ENCODE measurements around the gene ENTPD8. TPM values are rescaled to one million over a fixed set of nuclear protein-coding genes. Genes with fewer than 3 reads are reported as not detected.
"Not testable (repeated sequence)": the region's sequence is repeated elsewhere in the genome, so short reads cannot be mapped to it uniquely, and the experiment has no call there.

Gene ENTPD8
- total RNA-seq, 4 donors from 2014 or later, result not detected

- TF ChIP-seq EP300 (IDR thresholded peaks at IDR 0.05) (no peak), POLR2A (IDR thresholded peaks at IDR 0.05) (no peak), CTCF (IDR thresholded peaks at IDR 0.05) (no peak)
- WGBS, 2 donors, result 34 to 40% methylated on average over 20 to 30 of the region's 34 CpGs
- Histone ChIP-seq H3K27me3 (no peaks in the 10 kb centered on the region), H3K4me3 (no peak overlapping the region), H3K9me3 (no peaks in the 10 kb centered on the region), H3K4me1 (peaks cover 0 to 15% (median 0%) of the 10 kb centered on the region in 4 donors), H3K36me3 (peaks cover 0 to 59% (median 0%) of the 10 kb centered on the region in 3 donors), H3K27ac (peak overlapping the region in 2 of 4 donors; percentile 17 to 67)
- DNase-seq (ENCODE audit: low spot score in 2 of 2), result no peak
Measured at GRCh38 chr9:137387114-137387890, 53.9 kb downstream of the ENTPD8 start.

GRCh38 chr9:137386507-137387113, 54.5 kb downstream of the ENTPD8 start:
- WGBS, 2 donors, result 72 to 74% methylated on average over 11 to 12 of the region's 12 CpGs
- peaks cover 0 to 15% (median 0%) of the 10 kb centered on the region in 4 donors for H3K4me1 ChIP-seq
- not testable (repeated sequence) for H3K27me3 ChIP-seq; H3K4me3 ChIP-seq; H3K27ac ChIP-seq; H3K9me3 ChIP-seq; DNase-seq (ENCODE audit: low spot score in 2 of 2)
- H3K36me3 ChIP-seq, result peaks cover 0 to 55% (median 0%) of the 10 kb centered on the region in 3 donors

DNA sequence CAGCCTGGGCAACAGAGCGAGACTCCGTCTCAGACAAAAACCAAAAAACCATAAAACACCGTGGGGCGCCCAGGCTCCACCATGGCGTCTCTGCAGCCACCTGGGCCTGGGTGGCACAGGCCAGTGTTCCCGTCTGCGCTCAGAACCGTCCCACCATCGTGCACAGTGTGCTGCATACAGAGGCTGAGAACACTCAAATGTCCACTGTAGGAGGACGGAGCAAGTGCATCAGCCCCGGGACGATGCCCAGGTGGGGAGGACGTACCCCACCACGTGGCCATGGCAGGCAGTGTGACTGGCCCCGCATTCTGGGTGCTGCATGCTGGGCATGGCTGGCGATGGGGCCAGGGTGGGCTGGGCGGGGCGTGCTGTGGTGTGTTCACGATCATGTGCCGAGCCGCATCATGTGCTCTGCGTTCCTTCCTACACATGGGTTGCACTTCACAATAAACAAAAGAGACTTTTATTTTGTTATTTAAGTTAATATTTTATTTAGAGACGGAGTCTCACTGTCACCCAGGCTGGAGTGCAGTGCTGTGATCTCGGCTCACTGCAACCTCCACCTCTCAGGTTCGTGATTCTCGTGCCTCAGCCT, 56.0 kb downstream of the ENTPD8 start:
- Histone ChIP-seq H3K4me3 (no peak overlapping the region), H3K27me3 (no peaks in the 10 kb centered on the region), H3K9me3 (no peaks in the 10 kb centered on the region), H3K36me3 (peaks cover 0 to 43% (median 0%) of the 10 kb centered on the region in 3 donors), H3K4me1 (peaks cover 0 to 15% (median 0%) of the 10 kb centered on the region in 4 donors), H3K27ac (no peak overlapping the region)
- WGBS, 2 donors, result 89 to 90% methylated on average over 25 to 26 of the region's 26 CpGs
- TF ChIP-seq CTCF (IDR thresholded peaks at IDR 0.05) (no peak), EP300 (IDR thresholded peaks at IDR 0.05) (no peak), POLR2A (IDR thresholded peaks at IDR 0.05) (no peak)
- no peak for DNase-seq (ENCODE audit: low spot score in 2 of 2)

Other genes with a start within 250 kb of the ENTPD8 start
- 10 to 100 TPM in 1 of 4 donors, 1 to 10 TPM in 3; 6.8 to 12.3 (median 8.9) TPM for gene TPRN, start 240.6 kb downstream of the ENTPD8 start, total RNA-seq
- 10 to 100 TPM; 23.1 to 47.9 (median 30.0) TPM for gene TMEM203, start 235.7 kb downstream of the ENTPD8 start, total RNA-seq
- 10 to 100 TPM in 3 of 4 donors, 1 to 10 TPM in 1; 9.4 to 20.1 (median 14.3) TPM for gene NDOR1, start 235.7 kb downstream of the ENTPD8 start, total RNA-seq
- gene RNF208, start 219.1 kb downstream of the ENTPD8 start, total RNA-seq, result 1 to 10 TPM in 3 of 4 donors, under 1 TPM in 1; 0.63 to 8.1 (median 1.5) TPM
- not detected for gene CYSRT1, start 216.2 kb downstream of the ENTPD8 start, total RNA-seq
- not detected for gene RNF224, start 213.9 kb downstream of the ENTPD8 start, total RNA-seq
- gene SLC34A3, start 210.5 kb downstream of the ENTPD8 start, total RNA-seq, result not detected
- gene TUBB4B, start 200.1 kb downstream of the ENTPD8 start, total RNA-seq, result 100 to 1,000 TPM; 102 to 190 (median 161) TPM
- gene STPG3, start 190.1 kb downstream of the ENTPD8 start, total RNA-seq, result not detected
- 10 to 100 TPM; 29.7 to 52.0 (median 38.7) TPM for gene NELFB, start 186.0 kb downstream of the ENTPD8 start, total RNA-seq
- 10 to 100 TPM in 1 of 4 donors, 1 to 10 TPM in 3; 3.3 to 11.4 (median 4.3) TPM for gene TOR4A, start 163.6 kb downstream of the ENTPD8 start, total RNA-seq
- 10 to 100 TPM in 1 of 4 donors, 1 to 10 TPM in 3; 3.1 to 13.5 (median 3.9) TPM for gene NRARP, start 139.1 kb downstream of the ENTPD8 start, total RNA-seq
- gene EXD3, start 18.2 kb downstream of the ENTPD8 start, total RNA-seq, result 10 to 100 TPM; 27.6 to 99.9 (median 55.2) TPM
- gene NOXA1, start 18.0 kb downstream of the ENTPD8 start, total RNA-seq, result 10 to 100 TPM in 2 of 4 donors, 1 to 10 TPM in 2; 6.3 to 11.4 (median 10.1) TPM
- 100 to 1,000 TPM; 219 to 297 (median 270) TPM for gene NSMF, start 18.0 kb upstream of the ENTPD8 start, total RNA-seq
- 10 to 100 TPM; 12.0 to 25.2 (median 18.7) TPM for gene PNPLA7, start 109.0 kb upstream of the ENTPD8 start, total RNA-seq
- 100 to 1,000 TPM in 1 of 4 donors, 10 to 100 TPM in 3; 77.1 to 161 (median 98.3) TPM for gene MRPL41, start 110.5 kb upstream of the ENTPD8 start, total RNA-seq
- 10 to 100 TPM; 40.8 to 61.5 (median 42.4) TPM for gene DPH7, start 137.6 kb upstream of the ENTPD8 start, total RNA-seq
- gene ZMYND19, start 149.2 kb upstream of the ENTPD8 start, total RNA-seq, result 10 to 100 TPM; 13.8 to 17.4 (median 15.8) TPM
- 10 to 100 TPM; 26.4 to 83.1 (median 50.1) TPM for gene ARRDC1, start 164.3 kb upstream of the ENTPD8 start, total RNA-seq
- gene EHMT1, start 177.6 kb upstream of the ENTPD8 start, total RNA-seq, result 100 to 1,000 TPM in 3 of 4 donors, 10 to 100 TPM in 1; 96.4 to 136 (median 118) TPM